ENCODE data around the gene RAE1. TPM values are rescaled to one million over a fixed set of nuclear protein-coding genes. Genes with fewer than 3 reads are reported as not detected.

Gene RAE1
- total and polyA plus RNA-seq, 8 donors = 16.4 to 55.5 (median 49.5) TPM

Small RNA genes within 50 kb of the gene (microRNA-seq; reads per million reads assigned to microRNA genes)
- 0 reads per million in 2 donors for gene MIR4325

Other genes starting within 250 kb of the RAE1 start
- 1 to 10 TPM in 1 of 2 donors, under 1 TPM in 1; 0.67 to 2.5 TPM for gene BMP7, start 84.6 kb upstream of the RAE1 start, total RNA-seq
- gene BMP7, start 84.6 kb upstream of the RAE1 start, polyA plus RNA-seq (ENCODE audit: insufficient read length in 6 of 6) = 10 to 100 TPM; 13.3 to 22.4 (median 16.9) TPM
- gene SPO11, start 21.5 kb upstream of the RAE1 start, total RNA-seq = not detected
- not detected for gene SPO11, start 21.5 kb upstream of the RAE1 start, polyA plus RNA-seq (ENCODE audit: insufficient read length in 6 of 6)
- 10 to 100 TPM; 17.6 to 20.0 TPM for gene RBM38, start 40.1 kb downstream of the RAE1 start, total RNA-seq
- gene RBM38, start 40.1 kb downstream of the RAE1 start, polyA plus RNA-seq (ENCODE audit: insufficient read length in 6 of 6) = 10 to 100 TPM; 16.8 to 29.5 (median 21.9) TPM
- not detected for gene CTCFL, start 173.9 kb downstream of the RAE1 start, total RNA-seq
- under 1 TPM; 0.39 to 0.67 (median 0.50) TPM for gene CTCFL, start 173.9 kb downstream of the RAE1 start, polyA plus RNA-seq (ENCODE audit: insufficient read length in 6 of 6)
- gene PCK1, start 209.9 kb downstream of the RAE1 start, total RNA-seq = not detected
- gene PCK1, start 209.9 kb downstream of the RAE1 start, polyA plus RNA-seq (ENCODE audit: insufficient read length in 6 of 6) = under 1 TPM; 0.08 to 0.41 (median 0.29) TPM

Measured in left lung (tissue), 8 donors.